ENCODE data around the gene MOSMO. TPM values are rescaled to one million over a fixed set of nuclear protein-coding genes. Genes with fewer than 3 reads are reported as not detected.

The MOSMO gene
- 10 to 100 TPM; 14.9 to 26.9 (median 24.1) TPM for total RNA-seq

GRCh38 chr16:22007509-22008214 lies at the start of gene MOSMO:
Gene MOSMO, plus strand, starts transcription at chr16:22008111. Its CDS starts 191 bp downstream, at chr16:22008302.
- peak; percentile 95 for ATAC-seq
- TF ChIP-seq POLR2AphosphoS5 (IDR thresholded peaks at IDR 0.05), result peak; percentile 31
- TF ChIP-seq POLR2A (IDR thresholded peaks at IDR 0.05), result peak; percentile 63 to 72
- TF ChIP-seq, protein P1, sequence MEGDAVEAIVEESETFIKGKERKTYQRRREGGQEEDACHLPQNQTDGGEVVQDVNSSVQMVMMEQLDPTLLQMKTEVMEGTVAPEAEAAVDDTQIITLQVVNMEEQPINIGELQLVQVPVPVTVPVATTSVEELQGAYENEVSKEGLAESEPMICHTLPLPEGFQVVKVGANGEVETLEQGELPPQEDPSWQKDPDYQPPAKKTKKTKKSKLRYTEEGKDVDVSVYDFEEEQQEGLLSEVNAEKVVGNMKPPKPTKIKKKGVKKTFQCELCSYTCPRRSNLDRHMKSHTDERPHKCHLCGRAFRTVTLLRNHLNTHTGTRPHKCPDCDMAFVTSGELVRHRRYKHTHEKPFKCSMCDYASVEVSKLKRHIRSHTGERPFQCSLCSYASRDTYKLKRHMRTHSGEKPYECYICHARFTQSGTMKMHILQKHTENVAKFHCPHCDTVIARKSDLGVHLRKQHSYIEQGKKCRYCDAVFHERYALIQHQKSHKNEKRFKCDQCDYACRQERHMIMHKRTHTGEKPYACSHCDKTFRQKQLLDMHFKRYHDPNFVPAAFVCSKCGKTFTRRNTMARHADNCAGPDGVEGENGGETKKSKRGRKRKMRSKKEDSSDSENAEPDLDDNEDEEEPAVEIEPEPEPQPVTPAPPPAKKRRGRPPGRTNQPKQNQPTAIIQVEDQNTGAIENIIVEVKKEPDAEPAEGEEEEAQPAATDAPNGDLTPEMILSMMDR (IDR thresholded peaks at IDR 0.05), result peak in 2 of 4 experiments; percentile 22 to 29
- no peak for TF ChIP-seq EP300 (IDR thresholded peaks at IDR 0.05)
- Histone ChIP-seq H3K4me1 (peaks cover 0 to 41% (median 11%) of the 10 kb centered on the region in 3 donors), H3K27me3 (no peaks in the 10 kb centered on the region), H3K9me3 (no peaks in the 10 kb centered on the region), H3K4me3 (peak within 1 kb of the TSS; percentile 75 to 94), H3K36me3 (no peaks in the 10 kb centered on the region), H3K27ac (peak within 1 kb of the TSS; percentile 71 to 93 (median 85))
- 0% methylated on average over 4 to 7 of the region's 78 CpGs for WGBS, 2 donors (ENCODE audit: low coverage in 1 of 2)

- H3K4me3 ChIP-seq, result no peak overlapping the region
- no peaks in the 10 kb centered on the region for H3K27me3 ChIP-seq
- H3K9me3 ChIP-seq, result no peaks in the 10 kb centered on the region
- 74 to 78% methylated on average over 3 of the region's 3 CpGs for WGBS, 2 donors (ENCODE audit: low coverage in 1 of 2)
- no peak for ATAC-seq
- H3K27ac ChIP-seq, result no peak overlapping the region
- TF ChIP-seq POLR2A (IDR thresholded peaks at IDR 0.05) (no peak), POLR2AphosphoS5 (IDR thresholded peaks at IDR 0.05) (no peak), EP300 (IDR thresholded peaks at IDR 0.05) (no peak)
- TF ChIP-seq, protein P1 (IDR thresholded peaks at IDR 0.05), result no peak
- H3K4me1 ChIP-seq, result peaks cover 5 to 38% (median 13%) of the 10 kb centered on the region in 3 donors
- peaks cover 9 to 84% of the 10 kb centered on the region in 2 donors for H3K36me3 ChIP-seq
Observed at GRCh38 chr16:21959050-21959449, 48.9 kb upstream of the MOSMO start.

DNA sequence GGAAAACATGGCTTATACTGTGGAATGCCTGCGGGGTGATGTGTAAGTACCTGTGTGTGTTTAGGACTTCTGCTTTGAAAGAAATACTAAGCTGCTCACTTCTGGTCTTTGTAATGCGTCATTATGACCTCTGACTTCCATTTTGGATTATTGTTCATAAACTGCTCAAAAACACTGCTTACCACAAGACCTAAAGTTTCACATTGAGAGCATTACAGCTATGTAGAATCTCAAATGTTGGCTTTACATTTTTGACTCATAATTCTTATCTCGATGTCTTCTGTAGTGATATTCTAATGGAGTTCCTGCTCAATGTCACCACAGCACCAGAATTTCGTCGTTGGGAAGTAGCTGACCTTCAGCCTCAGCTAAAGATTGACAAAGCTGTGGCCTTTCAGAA lies 45.4 kb upstream of the MOSMO start:
- H3K36me3 ChIP-seq, result peaks cover 16 to 99% of the 10 kb centered on the region in 2 donors
- H3K27ac ChIP-seq, result no peak overlapping the region
- no peaks in the 10 kb centered on the region for H3K9me3 ChIP-seq
- 86 to 93% methylated on average over 5 of the region's 5 CpGs for WGBS, 2 donors (ENCODE audit: low coverage in 1 of 2)
- ATAC-seq, result no peak
- no peak overlapping the region for H3K4me3 ChIP-seq
- TF ChIP-seq POLR2A (IDR thresholded peaks at IDR 0.05), result no peak
- no peak for TF ChIP-seq EP300 (IDR thresholded peaks at IDR 0.05)
- TF ChIP-seq, protein P1 (IDR thresholded peaks at IDR 0.05), result no peak
- TF ChIP-seq POLR2AphosphoS5 (IDR thresholded peaks at IDR 0.05), result no peak
- H3K27me3 ChIP-seq, result no peaks in the 10 kb centered on the region
- H3K4me1 ChIP-seq, result peaks cover 0 to 6% (median 0%) of the 10 kb centered on the region in 3 donors

GRCh38 chr16:21963887-21964286 lies 44.0 kb upstream of the MOSMO start:
- no peak overlapping the region for H3K4me3 ChIP-seq
- WGBS, 2 donors (ENCODE audit: low coverage in 1 of 2), result 67 to 93% methylated on average over 3 of the region's 3 CpGs
- ATAC-seq, result no peak
- TF ChIP-seq POLR2A (IDR thresholded peaks at IDR 0.05), result no peak
- no peak for TF ChIP-seq POLR2AphosphoS5 (IDR thresholded peaks at IDR 0.05)
- TF ChIP-seq, protein P1 (IDR thresholded peaks at IDR 0.05), result no peak
- H3K4me1 ChIP-seq, result no peaks in the 10 kb centered on the region
- peaks cover 20 to 99% of the 10 kb centered on the region in 2 donors for H3K36me3 ChIP-seq
- no peaks in the 10 kb centered on the region for H3K9me3 ChIP-seq
- H3K27ac ChIP-seq, result no peak overlapping the region
- no peaks in the 10 kb centered on the region for H3K27me3 ChIP-seq

- peaks cover 20 to 99% of the 10 kb centered on the region in 2 donors for H3K36me3 ChIP-seq
Observed at GRCh38 chr16:21964353-21964752, 43.6 kb upstream of the MOSMO start.

More at GRCh38 chr16:21964353-21964752, 43.6 kb upstream of the MOSMO start:
- Histone ChIP-seq H3K4me3 (no peak overlapping the region), H3K27me3 (no peaks in the 10 kb centered on the region), H3K9me3 (no peaks in the 10 kb centered on the region), H3K27ac (no peak overlapping the region), H3K4me1 (no peaks in the 10 kb centered on the region)
- WGBS, 2 donors (ENCODE audit: low coverage in 1 of 2), result 78 to 85% methylated on average over 4 to 6 of the region's 6 CpGs
- TF ChIP-seq, protein P1 (IDR thresholded peaks at IDR 0.05), result no peak
- TF ChIP-seq POLR2AphosphoS5 (IDR thresholded peaks at IDR 0.05), result no peak
- TF ChIP-seq EP300 (IDR thresholded peaks at IDR 0.05), result no peak
- no peak for TF ChIP-seq POLR2A (IDR thresholded peaks at IDR 0.05)
- no peak for ATAC-seq
